Measurements from ENCODE around the gene CHCHD6. TPM values are rescaled to one million over a fixed set of nuclear protein-coding genes. Genes with fewer than 3 reads are reported as not detected.

CHCHD6 gene
- total and polyA plus RNA-seq, 2 donors (not counting 3 experiments of a cell fraction or from before 2014, with no cell fraction given), result 8.4 to 10.1 TPM

- Histone ChIP-seq H2AFZ (ENCODE audit: low read depth, low read length) (no peak overlapping the region), H3K4me1 (ENCODE audit: control insufficient read depth, extremely low read depth, insufficient read depth, low read length) (peaks cover 24% of the 10 kb centered on the region), H3K4me3 (replicated peaks in 1 of 3; ENCODE audit: insufficient read depth in 1 of 3, low read depth in 1 of 3, low read length in 3 of 3) (no peak overlapping the region), H3K9me3 (replicated peaks; ENCODE audit: control insufficient read depth, insufficient read depth, low read length) (no peaks in the 10 kb centered on the region), H3K9ac (replicated peaks; ENCODE audit: extremely low read depth, insufficient read depth, low read length) (no peak overlapping the region), H3K4me2 (ENCODE audit: insufficient read depth, low read length) (no peak overlapping the region), H3K79me2 (ENCODE audit: control insufficient read depth, insufficient read depth, low read length) (no peaks in the 10 kb centered on the region), H3K36me3 (ENCODE audit: control insufficient read depth in 2 of 2, extremely low read depth in 1 of 2, insufficient read depth in 2 of 2, low read length in 2 of 2) (no peaks in the 10 kb centered on the region), H4K20me1 (replicated peaks; ENCODE audit: control insufficient read depth, extremely low read depth, insufficient read depth, low read length) (no peaks in the 10 kb centered on the region), H3K27ac (ENCODE audit: insufficient read depth, low read depth, low read length) (no peak overlapping the region), H3K27me3 (ENCODE audit: control insufficient read depth in 2 of 2, insufficient read depth in 2 of 2, low read length in 2 of 2) (peaks cover 16 to 25% of the 10 kb centered on the region in 2 experiments), H3K9me1 (replicated peaks; ENCODE audit: control insufficient read depth, extremely low read depth, insufficient read depth, low read length) (no peaks in the 10 kb centered on the region)
- ChIA-PET CTCF (interaction anchor here (0.9 to 3.8 kb wide), 5 partner anchors 11 to 158 kb away, joined by 3 to 26 read pairs (median 4); no protein-coding TSS in a partner anchor), POLR2A (no interaction called here)
- dilution Hi-C loops (cut with MboI; ENCODE audit: extremely low pct_ligation_motif_present, low sequenced_read_pairs) (no loop called here), intact Hi-C loops (cut with micrococcal nuclease) (loop anchor here (2.0 to 10.0 kb wide), 2 partner anchors 23 to 435 kb away; partner anchors contain the start of gene ZXDC)
- no peak for FAIRE-seq
- no peak for TF ChIP-seq GATA2 (IDR thresholded peaks at IDR 0.05; ENCODE audit: insufficient read depth, insufficient read length, low read depth, low read length)
- no peak for TF ChIP-seq JUN (IDR thresholded peaks at IDR 0.05; ENCODE audit: borderline replicate concordance, insufficient read depth, insufficient read length, low read depth)
- no peak for TF ChIP-seq POLR2AphosphoS5 (IDR thresholded peaks at IDR 0.05; ENCODE audit: insufficient read depth, low read depth, low read length)
- no peak for TF ChIP-seq CTCF (IDR thresholded peaks at IDR 0.05; ENCODE audit: extremely low read depth in 1 of 2, insufficient read depth in 1 of 2, low read depth in 1 of 2, low read length in 2 of 2)
- no peak for TF ChIP-seq MAX (IDR thresholded peaks at IDR 0.05; ENCODE audit: insufficient read depth, insufficient read length)
- TF ChIP-seq EZH2 (IDR thresholded peaks at IDR 0.05; ENCODE audit: borderline replicate concordance, low read depth, low read length, severe bottlenecking), result no peak
- no peak for TF ChIP-seq MYC (IDR thresholded peaks at IDR 0.05; ENCODE audit: low read depth, low read length)
- no peak for TF ChIP-seq FOS (IDR thresholded peaks at IDR 0.05; ENCODE audit: borderline replicate concordance, insufficient read depth, low read length)
- no peak for DNase-seq (ENCODE audit: low read depth, low spot score)
- no TSS peak for BruUV-seq (replicated peaks)
Observed at GRCh38 chr3:126910231-126910630, 206.2 kb downstream of the CHCHD6 start.

Measured in endothelial cell of umbilical vein (primary cell).